Liver (tissue), 3 donors: ENCODE measurements around the gene PRDM10.

Experiments used
- FOXA2 ChIP-seq: IDR thresholded peaks from 2 replicates; pipeline ENCODE4 v1.6.1; 2016; ENCODE audit warnings: antibody characterized with exemption
- GABPA ChIP-seq, 2 donors: IDR thresholded peaks in 1 of 2; conservative IDR thresholded peaks in 1 of 2; 2 replicates each; pipeline ENCODE4 v1.6.1; 2016; ENCODE audit warnings: antibody characterized with exemption in 2 of 2, mild to moderate bottlenecking in 1 of 2, moderate library complexity in 1 of 2
- HNF4A ChIP-seq, 2 donors: conservative IDR thresholded peaks; 2 replicates each; pipeline ENCODE4 v1.6.1; 2016; ENCODE audit warnings: antibody characterized with exemption in 2 of 2, mild to moderate bottlenecking in 2 of 2
- HNF4G ChIP-seq: IDR thresholded peaks from 2 replicates; pipeline ENCODE4 v1.6.1; 2016; ENCODE audit warnings: antibody characterized with exemption
- JUND ChIP-seq, 2 donors: IDR thresholded peaks; 2 replicates each; pipeline ENCODE4 v1.6.1; 2016; ENCODE audit warnings: antibody characterized with exemption in 2 of 2
- SP1 ChIP-seq: IDR thresholded peaks from 2 replicates; pipeline ENCODE4 v1.6.1; 2018; ENCODE audit warnings: antibody characterized with exemption, mild to moderate bottlenecking
- TAF1 ChIP-seq: conservative IDR thresholded peaks from 2 replicates; pipeline ENCODE4 v1.6.1; 2016; ENCODE audit warnings: antibody characterized with exemption, mild to moderate bottlenecking
- YY1 ChIP-seq: IDR thresholded peaks from 2 replicates; pipeline ENCODE4 v1.6.1; 2016; ENCODE audit warnings: antibody characterized with exemption, mild to moderate bottlenecking
- TF ChIP-seq, protein P1 (sequence below): fragments of 150-350 bp; IDR thresholded peaks from 2 replicates; pipeline ENCODE4 v1.5.1; 2017; ENCODE audit warnings: improper control_type of control experiment, low read depth, low read length; ENCODE audit not compliant: missing input control
- TF ChIP-seq, protein P2 (sequence below): IDR thresholded peaks from 2 replicates; pipeline ENCODE4 v1.6.1; 2016; ENCODE audit warnings: antibody characterized with exemption, mild to moderate bottlenecking
- TF ChIP-seq, protein P3 (sequence below): IDR thresholded peaks from 2 replicates; pipeline ENCODE4 v1.6.1; 2016; ENCODE audit warnings: antibody characterized with exemption
- donor health status: healthy.
- donor health status: healthy.

DNA sequence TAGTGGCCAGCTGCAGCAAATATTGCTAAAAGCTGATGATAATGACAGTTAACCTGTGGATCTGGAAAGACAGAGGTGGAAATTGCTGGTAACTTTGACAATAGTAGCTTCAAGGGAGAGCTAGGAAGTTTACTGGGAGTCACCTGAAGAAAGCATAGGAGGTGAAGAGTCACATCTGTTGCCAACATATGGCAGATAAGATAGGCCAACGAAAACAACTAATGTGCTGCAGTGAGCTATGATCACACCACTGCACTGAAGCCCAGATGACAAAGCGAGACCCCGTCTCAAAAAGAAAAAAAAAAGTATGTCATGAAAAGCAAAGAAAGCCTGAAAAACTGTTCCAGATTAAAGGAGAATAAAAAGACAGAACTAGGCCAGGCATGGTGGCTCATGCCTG is 4.3 kb upstream of the PRDM10 start:
- TF ChIP-seq, protein P1, sequence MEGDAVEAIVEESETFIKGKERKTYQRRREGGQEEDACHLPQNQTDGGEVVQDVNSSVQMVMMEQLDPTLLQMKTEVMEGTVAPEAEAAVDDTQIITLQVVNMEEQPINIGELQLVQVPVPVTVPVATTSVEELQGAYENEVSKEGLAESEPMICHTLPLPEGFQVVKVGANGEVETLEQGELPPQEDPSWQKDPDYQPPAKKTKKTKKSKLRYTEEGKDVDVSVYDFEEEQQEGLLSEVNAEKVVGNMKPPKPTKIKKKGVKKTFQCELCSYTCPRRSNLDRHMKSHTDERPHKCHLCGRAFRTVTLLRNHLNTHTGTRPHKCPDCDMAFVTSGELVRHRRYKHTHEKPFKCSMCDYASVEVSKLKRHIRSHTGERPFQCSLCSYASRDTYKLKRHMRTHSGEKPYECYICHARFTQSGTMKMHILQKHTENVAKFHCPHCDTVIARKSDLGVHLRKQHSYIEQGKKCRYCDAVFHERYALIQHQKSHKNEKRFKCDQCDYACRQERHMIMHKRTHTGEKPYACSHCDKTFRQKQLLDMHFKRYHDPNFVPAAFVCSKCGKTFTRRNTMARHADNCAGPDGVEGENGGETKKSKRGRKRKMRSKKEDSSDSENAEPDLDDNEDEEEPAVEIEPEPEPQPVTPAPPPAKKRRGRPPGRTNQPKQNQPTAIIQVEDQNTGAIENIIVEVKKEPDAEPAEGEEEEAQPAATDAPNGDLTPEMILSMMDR = no peak
- TF ChIP-seq YY1 = no peak
- TF ChIP-seq, protein P2, sequence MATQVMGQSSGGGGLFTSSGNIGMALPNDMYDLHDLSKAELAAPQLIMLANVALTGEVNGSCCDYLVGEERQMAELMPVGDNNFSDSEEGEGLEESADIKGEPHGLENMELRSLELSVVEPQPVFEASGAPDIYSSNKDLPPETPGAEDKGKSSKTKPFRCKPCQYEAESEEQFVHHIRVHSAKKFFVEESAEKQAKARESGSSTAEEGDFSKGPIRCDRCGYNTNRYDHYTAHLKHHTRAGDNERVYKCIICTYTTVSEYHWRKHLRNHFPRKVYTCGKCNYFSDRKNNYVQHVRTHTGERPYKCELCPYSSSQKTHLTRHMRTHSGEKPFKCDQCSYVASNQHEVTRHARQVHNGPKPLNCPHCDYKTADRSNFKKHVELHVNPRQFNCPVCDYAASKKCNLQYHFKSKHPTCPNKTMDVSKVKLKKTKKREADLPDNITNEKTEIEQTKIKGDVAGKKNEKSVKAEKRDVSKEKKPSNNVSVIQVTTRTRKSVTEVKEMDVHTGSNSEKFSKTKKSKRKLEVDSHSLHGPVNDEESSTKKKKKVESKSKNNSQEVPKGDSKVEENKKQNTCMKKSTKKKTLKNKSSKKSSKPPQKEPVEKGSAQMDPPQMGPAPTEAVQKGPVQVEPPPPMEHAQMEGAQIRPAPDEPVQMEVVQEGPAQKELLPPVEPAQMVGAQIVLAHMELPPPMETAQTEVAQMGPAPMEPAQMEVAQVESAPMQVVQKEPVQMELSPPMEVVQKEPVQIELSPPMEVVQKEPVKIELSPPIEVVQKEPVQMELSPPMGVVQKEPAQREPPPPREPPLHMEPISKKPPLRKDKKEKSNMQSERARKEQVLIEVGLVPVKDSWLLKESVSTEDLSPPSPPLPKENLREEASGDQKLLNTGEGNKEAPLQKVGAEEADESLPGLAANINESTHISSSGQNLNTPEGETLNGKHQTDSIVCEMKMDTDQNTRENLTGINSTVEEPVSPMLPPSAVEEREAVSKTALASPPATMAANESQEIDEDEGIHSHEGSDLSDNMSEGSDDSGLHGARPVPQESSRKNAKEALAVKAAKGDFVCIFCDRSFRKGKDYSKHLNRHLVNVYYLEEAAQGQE = no peak
- TF ChIP-seq SP1 = no peak
- no peak for TF ChIP-seq TAF1
- no peak for TF ChIP-seq HNF4A (conservative IDR thresholded peaks at IDR 0.05)
- TF ChIP-seq, protein P3, sequence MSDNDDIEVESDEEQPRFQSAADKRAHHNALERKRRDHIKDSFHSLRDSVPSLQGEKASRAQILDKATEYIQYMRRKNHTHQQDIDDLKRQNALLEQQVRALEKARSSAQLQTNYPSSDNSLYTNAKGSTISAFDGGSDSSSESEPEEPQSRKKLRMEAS = no peak
- no peak for TF ChIP-seq FOXA2
- TF ChIP-seq JUND (IDR thresholded peaks at IDR 0.05) = no peak
- TF ChIP-seq GABPA (IDR thresholded peaks at IDR 0.05 in 1 of 2, conservative IDR thresholded peaks at IDR 0.05 in 1 of 2) = no peak
- TF ChIP-seq HNF4G = no peak
